Chondrocyte (in vitro differentiated cells): Measurements from ENCODE around the gene LRG1. TPM values are rescaled to one million over a fixed set of nuclear protein-coding genes. Genes with fewer than 3 reads are reported as not detected.
"Not testable (repeated sequence)": the region's sequence is repeated elsewhere in the genome, so short reads cannot be mapped to it uniquely, and the experiment has no call there.

Experiments
- DNase-seq: peaks from one replicate; pipeline ENCODE4 v3.0.0; 2021; ENCODE audit warnings: mixed read lengths, low spot score
- H3K27ac Mint-ChIP-seq: one replicate; pipeline ENCODE4 v1.8.0; 2021; ENCODE audit warnings: mild to moderate bottlenecking, moderate library complexity, mixed read lengths; ENCODE audit not compliant: unreplicated experiment
- H3K27me3 Mint-ChIP-seq: 2 replicates; pipeline ENCODE4 v1.8.0; 2021; ENCODE audit warnings: low read depth, mixed read lengths
- H3K36me3 Mint-ChIP-seq: 2 replicates; pipeline ENCODE4 v1.8.0; 2021; ENCODE audit warnings: low read depth, mixed read lengths
- H3K4me1 Mint-ChIP-seq: 2 replicates; pipeline ENCODE4 v1.8.0; 2021; ENCODE audit warnings: low read depth, mild to moderate bottlenecking, mixed read lengths
- H3K4me3 Mint-ChIP-seq: one replicate; pipeline ENCODE4 v1.8.0; 2021; ENCODE audit warnings: mild to moderate bottlenecking, moderate library complexity, mixed read lengths; ENCODE audit not compliant: unreplicated experiment
- H3K9me3 Mint-ChIP-seq: 2 replicates; pipeline ENCODE4 v1.8.0; 2021; ENCODE audit warnings: low read depth, mixed read lengths
- total RNA-seq: library from RNA; stranded (reverse); gene quantifications from 3 replicates; pipeline ENCODE4 v1.2.1, GENCODE V29; 2021
- TF ChIP-seq, protein P1 (sequence below): fragments of 200-600 bp; sonication (generic); IDR thresholded peaks from 2 replicates; pipeline ENCODE4 v1.5.0; 2021; ENCODE audit warnings: antibody characterized with exemption, mild to moderate bottlenecking, moderate library complexity

LRG1 gene
- total RNA-seq, 1 donor from 2014 or later, result not detected

DNA sequence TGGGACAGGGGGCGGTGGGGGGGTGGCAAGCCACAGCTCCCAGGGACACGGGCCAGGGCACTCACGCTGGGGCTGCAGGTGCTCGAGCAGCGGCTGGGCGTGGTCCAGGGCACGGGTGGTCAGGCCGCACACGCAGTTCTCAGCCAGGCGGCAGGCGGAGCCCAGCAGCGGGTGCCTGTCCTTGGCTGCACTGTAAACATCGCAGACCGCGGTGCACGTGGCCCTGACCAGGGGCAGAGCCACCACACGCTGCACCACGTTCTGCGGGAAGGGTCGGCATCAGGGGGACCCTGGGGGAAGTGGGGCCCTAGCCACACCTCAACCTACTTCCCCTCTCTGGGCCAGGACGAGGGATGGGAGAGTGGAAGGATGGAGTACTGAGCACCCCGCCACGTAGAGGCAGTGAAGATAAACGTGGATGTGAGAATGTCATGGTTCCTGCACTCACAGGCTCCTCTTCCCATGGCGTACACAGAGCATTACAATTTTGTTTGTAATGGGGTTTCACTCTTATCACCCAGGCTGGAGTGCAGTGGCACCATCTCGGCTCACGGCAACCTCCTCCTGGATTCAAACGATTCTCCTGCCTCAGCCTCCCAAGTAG, 8.2 kb downstream of the LRG1 start:
- TF ChIP-seq, protein P1, sequence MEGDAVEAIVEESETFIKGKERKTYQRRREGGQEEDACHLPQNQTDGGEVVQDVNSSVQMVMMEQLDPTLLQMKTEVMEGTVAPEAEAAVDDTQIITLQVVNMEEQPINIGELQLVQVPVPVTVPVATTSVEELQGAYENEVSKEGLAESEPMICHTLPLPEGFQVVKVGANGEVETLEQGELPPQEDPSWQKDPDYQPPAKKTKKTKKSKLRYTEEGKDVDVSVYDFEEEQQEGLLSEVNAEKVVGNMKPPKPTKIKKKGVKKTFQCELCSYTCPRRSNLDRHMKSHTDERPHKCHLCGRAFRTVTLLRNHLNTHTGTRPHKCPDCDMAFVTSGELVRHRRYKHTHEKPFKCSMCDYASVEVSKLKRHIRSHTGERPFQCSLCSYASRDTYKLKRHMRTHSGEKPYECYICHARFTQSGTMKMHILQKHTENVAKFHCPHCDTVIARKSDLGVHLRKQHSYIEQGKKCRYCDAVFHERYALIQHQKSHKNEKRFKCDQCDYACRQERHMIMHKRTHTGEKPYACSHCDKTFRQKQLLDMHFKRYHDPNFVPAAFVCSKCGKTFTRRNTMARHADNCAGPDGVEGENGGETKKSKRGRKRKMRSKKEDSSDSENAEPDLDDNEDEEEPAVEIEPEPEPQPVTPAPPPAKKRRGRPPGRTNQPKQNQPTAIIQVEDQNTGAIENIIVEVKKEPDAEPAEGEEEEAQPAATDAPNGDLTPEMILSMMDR, result no peak
- Mint-ChIP-seq H3K4me1 (peaks cover 2% of the 10 kb centered on the region), H3K36me3 (no peaks in the 10 kb centered on the region), H3K9me3 (no peaks in the 10 kb centered on the region), H3K27me3 (peaks cover 16% of the 10 kb centered on the region), H3K4me3 (no peak overlapping the region), H3K27ac (no peak overlapping the region)
- no peak for DNase-seq

DNA sequence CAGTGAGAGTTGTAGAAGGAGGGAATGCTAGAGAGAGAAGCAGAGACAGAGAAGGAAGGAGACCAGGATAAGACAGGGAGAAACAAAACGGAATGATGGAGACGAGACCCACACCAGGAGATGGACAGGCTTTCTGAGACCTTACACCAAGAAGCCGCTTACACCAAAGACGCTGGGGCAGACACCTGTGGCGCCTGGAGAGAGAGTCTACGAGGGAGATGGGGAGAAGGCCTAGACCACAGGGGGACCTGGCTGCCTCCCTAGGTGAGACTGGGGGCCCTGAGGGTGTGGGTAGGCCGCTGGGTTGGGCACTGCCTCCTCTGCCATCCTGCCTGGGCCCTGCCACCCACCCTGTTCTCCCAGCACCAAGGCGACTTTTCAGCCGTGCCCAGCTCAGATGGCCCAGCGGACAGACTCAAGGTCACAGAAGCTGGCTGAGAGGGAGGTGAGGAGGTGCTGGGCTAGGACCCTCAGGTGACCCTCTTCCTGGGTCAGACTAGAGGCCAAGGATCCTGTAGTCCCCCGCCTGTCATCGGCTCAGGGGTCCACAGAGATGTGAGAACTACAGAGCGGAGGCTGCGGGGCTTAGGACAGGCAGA, 9.8 kb downstream of the LRG1 start:
- no peaks in the 10 kb centered on the region for H3K4me1 Mint-ChIP-seq
- H3K4me3 Mint-ChIP-seq, result no peak overlapping the region
- TF ChIP-seq, protein P1, result no peak
- H3K27ac Mint-ChIP-seq, result no peak overlapping the region
- no peak for DNase-seq
- no peaks in the 10 kb centered on the region for H3K36me3 Mint-ChIP-seq
- peaks cover 9% of the 10 kb centered on the region for H3K27me3 Mint-ChIP-seq
- no peaks in the 10 kb centered on the region for H3K9me3 Mint-ChIP-seq

DNA sequence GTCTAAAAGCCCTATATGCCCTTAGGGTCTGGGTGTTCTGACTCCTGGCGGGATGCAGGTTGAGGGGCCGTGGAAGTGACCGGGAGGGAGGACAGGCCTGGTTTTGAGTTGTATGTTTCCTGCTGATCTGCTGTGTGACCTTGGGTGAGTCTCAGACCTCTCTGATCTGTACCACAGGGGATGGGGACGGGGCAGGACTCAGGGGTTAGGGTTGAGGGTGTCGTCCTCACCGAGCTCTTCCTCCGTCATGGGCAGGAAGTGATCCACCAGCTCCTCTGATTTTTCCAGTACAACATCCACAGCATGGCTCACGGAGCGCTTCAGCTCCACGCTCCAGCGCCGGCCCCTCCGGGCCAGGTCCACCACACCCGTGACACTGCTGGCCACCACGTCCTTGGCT, 11.0 kb downstream of the LRG1 start:
- H3K27ac Mint-ChIP-seq, result no peak overlapping the region
- no peaks in the 10 kb centered on the region for H3K4me1 Mint-ChIP-seq
- no peak overlapping the region for H3K4me3 Mint-ChIP-seq
- H3K9me3 Mint-ChIP-seq, result no peaks in the 10 kb centered on the region
- H3K36me3 Mint-ChIP-seq, result no peaks in the 10 kb centered on the region
- TF ChIP-seq, protein P1, result no peak
- H3K27me3 Mint-ChIP-seq, result peaks cover 7% of the 10 kb centered on the region
- DNase-seq, result no peak

DNA sequence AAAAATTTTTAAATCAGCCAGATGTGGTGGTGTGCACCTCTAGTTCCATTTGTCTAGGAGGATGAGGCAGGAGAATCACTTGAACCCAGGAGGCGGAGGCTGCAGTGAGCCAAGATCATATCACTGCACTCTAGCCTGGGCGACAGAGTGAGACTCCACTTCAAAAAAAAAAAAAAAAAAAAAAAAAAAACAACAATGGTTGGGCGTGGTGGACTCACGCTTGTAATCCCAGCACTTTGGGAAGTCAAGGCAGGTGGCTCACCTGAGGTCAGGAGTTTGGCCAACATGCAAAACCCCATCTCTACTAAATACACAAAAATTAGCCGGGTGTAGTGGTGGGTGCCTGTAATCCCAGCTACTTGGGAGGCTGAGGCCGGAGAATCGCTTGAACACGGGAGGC, 12.5 kb downstream of the LRG1 start:
- H3K9me3 Mint-ChIP-seq, H3K4me1 Mint-ChIP-seq, H3K4me3 Mint-ChIP-seq, H3K36me3 Mint-ChIP-seq, H3K27ac Mint-ChIP-seq, DNase-seq, H3K27me3 Mint-ChIP-seq: not testable (repeated sequence)

DNA sequence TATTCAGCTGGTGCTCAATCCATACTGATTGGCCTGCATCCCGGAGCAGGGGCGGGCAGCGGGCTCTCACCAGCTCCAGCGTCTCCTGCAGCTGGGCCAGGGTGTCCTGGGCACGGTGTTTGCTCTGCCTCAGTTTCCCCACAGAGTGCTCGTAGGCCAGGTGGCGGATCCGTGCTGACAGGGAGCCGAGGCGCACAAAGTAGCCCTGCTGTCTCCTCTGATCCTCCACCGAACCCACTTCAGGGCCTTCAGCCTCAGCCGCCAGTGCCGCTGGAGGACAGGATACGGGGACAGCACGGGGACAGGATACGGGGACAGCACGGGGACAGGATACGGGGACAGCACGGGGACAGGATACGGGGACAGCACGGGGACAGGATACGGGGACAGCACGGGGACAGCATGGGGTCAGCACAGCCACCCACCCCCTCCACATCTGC, 14.3 kb downstream of the LRG1 start:
- Mint-ChIP-seq H3K36me3 (no peaks in the 10 kb centered on the region), H3K4me1 (peaks cover 11% of the 10 kb centered on the region), H3K4me3 (no peak overlapping the region), H3K27ac (no peak overlapping the region), H3K9me3 (no peaks in the 10 kb centered on the region), H3K27me3 (peaks cover 8% of the 10 kb centered on the region)
- no peak for DNase-seq
- TF ChIP-seq, protein P1, result no peak
